Uterus (tissue), 2 donors: ENCODE data around the gene MTHFR.

ENCODE experiments used
- POLR2A ChIP-seq, 2 donors: fragments of 450-650 bp; IDR thresholded peaks; one replicate each; pipeline ENCODE4 v1.6.1; 2016; ENCODE audit warnings: antibody characterized with exemption in 2 of 2, mild to moderate bottlenecking in 1 of 2, moderate library complexity in 1 of 2
- TF ChIP-seq, protein P1 (sequence below), 4 experiments: fragments of 200-600 bp in 2 of 4; fragments of 450-650 bp in 2 of 4; sonication (generic) in 2 of 4; IDR thresholded peaks; one replicate each; pipeline ENCODE4 v1.5.1; 2016 to 2019; ENCODE audit warnings: antibody characterized with exemption in 4 of 4, mild to moderate bottlenecking in 2 of 4, moderate library complexity in 1 of 4

DNA sequence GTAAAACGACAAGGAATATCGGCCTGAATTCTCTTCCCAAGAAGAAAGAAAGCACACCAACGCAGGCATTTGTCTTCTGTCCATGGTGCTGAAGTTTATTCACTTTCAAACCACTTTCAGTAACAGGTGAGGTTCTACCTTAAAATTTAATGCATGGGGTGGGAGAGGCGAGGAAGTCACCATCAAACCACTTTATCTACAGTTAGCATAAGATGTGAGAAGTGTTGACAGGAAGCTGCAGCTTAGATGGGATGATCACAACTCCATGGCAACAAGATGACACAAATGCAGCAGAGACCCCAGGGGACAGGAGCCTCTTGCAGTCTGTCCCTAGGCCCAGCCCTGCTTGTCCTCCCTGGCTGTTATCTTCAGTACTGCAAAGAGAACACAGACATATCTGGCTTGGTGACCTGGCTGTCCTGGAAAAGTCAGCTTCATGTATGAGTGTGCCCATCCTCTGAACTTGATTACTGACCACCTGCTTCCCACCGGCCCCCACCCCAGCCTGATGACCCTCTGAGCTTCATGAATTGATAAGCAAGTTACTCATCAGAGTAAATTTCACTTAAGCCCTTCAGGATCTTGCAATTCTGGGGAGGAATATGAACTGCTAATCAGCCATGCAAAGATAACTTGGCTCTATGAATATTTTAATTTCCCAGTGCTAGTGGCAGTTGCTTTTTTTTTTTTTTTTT, 40.0 kb upstream of the MTHFR start:
- TF ChIP-seq, protein P1, sequence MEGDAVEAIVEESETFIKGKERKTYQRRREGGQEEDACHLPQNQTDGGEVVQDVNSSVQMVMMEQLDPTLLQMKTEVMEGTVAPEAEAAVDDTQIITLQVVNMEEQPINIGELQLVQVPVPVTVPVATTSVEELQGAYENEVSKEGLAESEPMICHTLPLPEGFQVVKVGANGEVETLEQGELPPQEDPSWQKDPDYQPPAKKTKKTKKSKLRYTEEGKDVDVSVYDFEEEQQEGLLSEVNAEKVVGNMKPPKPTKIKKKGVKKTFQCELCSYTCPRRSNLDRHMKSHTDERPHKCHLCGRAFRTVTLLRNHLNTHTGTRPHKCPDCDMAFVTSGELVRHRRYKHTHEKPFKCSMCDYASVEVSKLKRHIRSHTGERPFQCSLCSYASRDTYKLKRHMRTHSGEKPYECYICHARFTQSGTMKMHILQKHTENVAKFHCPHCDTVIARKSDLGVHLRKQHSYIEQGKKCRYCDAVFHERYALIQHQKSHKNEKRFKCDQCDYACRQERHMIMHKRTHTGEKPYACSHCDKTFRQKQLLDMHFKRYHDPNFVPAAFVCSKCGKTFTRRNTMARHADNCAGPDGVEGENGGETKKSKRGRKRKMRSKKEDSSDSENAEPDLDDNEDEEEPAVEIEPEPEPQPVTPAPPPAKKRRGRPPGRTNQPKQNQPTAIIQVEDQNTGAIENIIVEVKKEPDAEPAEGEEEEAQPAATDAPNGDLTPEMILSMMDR (IDR thresholded peaks at IDR 0.05), result no peak
- TF ChIP-seq POLR2A (IDR thresholded peaks at IDR 0.05), result no peak
